ENCODE data around the gene OR52B2. TPM values are rescaled to one million over a fixed set of nuclear protein-coding genes. Genes with fewer than 3 reads are reported as not detected.

The OR52B2 gene
- not detected for polyA plus RNA-seq (ENCODE audit: insufficient read length in 4 of 4)

DNA sequence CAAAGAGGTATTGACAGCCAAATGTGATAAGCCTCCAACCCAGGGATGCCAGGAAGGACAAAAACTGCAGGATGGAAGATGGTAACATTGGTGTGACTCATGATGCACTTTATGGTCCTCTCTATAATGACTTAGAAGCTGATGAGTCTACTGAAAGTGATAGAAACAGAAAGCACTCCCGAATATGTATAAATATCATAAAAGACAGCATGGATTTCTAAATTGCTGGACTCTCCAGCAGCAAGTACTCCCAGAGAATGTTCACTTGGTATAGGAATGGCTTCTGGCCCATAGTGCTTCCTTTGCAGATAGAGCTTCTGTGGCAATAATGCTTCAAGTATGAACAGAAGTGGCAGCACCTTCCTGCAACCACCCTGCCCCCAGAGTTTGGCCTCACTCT is at the start of gene OR52B2:
Gene OR52B2, minus strand, starts transcription at position 101 of the 400 bp plus-strand sequence. Its CDS starts 0 bp downstream, at position 101.
- no peak for DNase-seq (ENCODE audit: low read depth in 4 of 4, low spot score in 2 of 4)

DNA sequence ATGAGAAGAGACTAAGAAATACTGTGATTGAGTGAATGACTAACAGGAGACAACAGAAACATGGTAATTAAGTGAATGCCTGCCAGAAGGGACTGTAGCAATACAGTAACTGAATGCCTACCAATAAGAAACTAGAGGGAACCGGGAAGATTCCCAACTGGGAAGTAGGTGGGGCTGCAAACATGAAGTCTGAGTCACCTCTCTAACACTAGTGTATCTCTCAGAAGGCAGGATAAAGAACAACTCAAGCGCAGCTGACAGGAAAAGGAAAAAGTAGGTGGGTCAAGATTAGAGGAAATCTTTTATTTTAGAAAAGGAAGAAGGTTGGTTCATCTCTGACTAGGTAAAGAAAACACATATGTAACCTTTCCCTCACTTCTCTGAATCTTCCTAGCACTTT is 49.2 kb upstream of the OR52B2 start:
- no peak for DNase-seq (ENCODE audit: low read depth in 4 of 4, low spot score in 2 of 4)

DNA sequence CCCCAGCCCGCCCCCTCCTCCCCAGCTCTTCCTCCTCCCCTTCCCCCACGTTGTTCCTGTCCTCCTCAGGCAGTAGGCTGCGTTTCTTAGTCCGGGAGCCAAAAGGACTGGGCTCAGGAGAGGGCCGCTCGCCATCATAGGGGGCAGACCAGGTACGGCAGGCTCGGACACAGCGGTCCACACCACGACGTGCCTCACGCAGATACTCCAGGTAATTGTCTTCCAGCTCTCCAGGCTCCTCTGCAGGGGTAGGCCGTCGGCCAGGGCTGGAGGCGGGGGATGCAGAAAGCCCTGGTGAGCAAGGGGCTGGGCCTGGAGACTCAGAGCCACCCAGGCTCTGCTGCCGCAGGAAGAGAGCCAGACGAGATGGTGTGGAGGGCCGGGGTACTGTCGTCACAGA is 47.6 kb upstream of the OR52B2 start:
- no peak for DNase-seq (ENCODE audit: low read depth in 4 of 4, low spot score in 2 of 4)

DNA sequence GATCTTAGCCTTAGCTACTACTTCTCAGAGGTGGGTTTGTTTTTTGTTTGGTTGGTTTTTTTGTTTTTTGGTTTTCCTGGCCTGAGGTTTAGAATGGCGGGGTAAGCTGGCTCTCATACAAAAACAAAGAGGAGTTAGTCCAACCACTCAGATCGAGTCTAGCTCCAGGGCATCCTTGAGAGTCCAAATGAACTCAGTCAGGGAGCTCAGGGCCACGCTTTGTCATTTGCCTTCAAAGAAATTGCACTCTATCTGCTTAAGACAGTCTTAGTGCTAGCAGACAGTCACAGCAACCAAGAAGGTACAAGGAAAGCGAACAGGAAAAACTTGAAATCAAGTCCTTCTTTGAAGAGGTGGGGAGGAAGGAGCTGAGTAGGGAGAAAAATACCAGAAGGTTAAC is 46.4 kb upstream of the OR52B2 start:
- no peak for DNase-seq (ENCODE audit: low read depth in 4 of 4, low spot score in 2 of 4)

DNA sequence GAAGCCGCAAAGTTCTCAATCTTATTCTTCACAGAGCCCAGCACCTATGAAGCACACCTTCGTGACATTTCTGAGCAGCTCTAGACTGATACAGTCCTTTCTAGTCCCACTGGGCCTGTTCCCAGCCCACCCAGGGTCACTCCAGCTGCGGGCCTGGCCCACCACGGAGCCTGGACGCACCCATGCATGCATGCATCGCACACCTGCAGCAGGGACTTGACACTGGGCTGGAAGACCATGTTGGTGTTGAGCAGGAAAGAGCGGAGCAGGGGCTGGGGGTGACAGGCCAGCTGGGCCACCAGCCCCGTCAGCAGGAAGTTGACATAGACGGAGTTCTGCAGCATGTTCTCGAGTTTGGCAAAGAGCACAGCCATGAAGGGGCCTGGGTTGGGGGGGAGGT is 44.4 kb upstream of the OR52B2 start:
- no peak for DNase-seq (ENCODE audit: low read depth in 4 of 4, low spot score in 2 of 4)

DNA sequence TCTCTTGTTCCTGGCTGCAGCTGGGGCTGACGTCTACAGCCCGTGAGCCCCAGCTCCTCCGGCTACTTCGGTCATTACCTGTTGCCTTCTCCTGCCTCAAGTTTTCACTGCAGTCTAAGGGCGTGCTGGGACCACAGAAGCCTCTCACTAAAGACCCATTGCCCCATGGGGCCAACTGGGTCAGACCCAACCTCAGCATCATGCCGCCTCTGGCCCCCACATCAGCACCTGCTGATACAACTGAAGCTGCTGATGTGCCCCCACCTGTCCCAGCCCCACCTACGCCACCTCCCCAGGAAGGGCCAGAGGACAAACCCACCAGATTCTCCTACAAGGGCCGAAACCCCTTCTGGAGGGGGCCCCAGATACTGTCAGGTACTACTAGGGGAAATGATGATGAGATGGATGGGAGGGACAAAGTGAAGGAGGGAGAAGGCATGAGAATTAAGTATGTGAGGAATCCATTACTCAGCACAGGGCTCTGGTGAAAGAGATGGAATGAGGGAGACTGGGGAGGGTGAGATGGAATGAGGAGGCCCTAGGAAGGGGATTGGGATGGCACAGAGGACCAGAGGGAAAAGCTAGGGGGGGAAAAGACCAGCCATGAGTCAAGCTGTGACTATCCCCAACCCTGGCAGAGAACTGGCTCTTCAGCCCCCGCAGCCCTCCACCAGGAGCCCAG is 40.3 kb upstream of the OR52B2 start:
- DNase-seq (ENCODE audit: low read depth in 4 of 4, low spot score in 2 of 4), result no peak

DNA sequence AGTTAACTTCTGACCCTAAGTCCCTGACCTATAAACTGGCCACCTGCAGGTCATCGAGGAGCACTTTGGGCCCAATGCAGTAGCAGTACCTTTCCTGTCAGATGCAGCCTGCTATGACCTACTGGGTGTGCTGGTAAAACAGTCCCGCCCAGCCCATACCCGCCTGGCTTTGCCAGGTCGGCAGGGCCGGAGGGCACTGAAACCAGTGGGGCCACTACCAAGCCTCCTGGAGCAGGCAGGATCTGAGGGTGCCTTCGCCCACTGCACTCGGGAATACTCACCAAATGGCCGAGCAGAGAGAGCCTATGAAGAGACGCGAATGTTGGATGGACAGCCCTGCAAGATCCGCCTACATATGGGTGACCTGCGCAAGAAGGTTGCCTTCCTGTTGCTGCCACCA is 39.7 kb upstream of the OR52B2 start:
- no peak for DNase-seq (ENCODE audit: low read depth in 4 of 4, low spot score in 2 of 4)

DNA sequence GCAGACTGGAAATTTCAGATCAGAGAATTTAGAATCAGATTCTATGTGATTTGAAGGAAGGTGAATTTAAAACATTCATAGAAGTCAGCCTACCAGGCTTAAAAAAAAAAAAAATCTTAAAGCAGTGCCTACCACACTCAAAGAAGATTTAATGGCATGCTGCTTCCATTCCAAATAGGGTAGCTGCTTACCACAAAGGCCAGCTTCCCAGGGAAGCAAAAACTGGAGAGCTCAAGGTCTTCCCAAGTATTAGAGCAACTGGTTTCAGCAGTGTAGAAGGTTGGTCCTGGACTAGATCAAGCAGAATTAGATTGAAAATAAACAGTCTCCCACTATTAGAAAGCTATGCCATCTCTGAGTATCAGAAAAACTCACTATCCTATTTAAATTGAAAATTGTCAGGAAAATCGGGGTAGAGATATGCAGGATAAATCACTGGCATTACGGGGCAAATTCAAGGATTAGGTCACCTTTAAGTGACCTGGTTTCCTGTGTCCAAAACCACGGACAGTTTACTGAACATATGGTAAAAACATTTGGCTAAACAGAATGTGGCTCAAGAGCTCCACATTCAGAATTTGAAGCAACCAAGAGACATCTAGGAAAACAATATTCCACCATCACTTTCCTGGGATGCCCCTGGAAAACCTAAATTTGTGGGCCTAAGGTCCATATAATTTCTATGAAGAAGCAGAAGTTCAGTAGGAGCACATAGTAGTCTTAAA is 36.5 kb upstream of the OR52B2 start:
- DNase-seq (ENCODE audit: low read depth in 4 of 4, low spot score in 2 of 4), result no peak

DNA sequence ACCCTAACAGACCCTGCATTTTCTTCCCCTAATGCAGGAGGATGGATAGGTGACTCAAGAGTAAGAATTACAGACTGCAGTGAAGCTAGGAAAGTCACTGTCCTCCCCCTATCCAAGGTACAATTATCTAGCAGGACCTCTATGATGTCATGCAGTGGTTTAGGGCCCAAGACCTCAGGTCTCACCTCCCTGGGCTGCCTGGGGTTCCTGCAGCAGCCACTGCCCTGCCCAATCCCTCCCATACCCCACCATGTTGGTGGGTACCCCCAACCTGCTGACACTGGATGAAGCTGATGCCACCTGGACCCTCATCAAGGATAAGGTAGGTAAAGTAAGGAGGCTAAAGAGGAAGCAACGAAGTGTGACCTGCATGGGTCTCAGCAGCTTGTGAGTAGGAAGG is 35.2 kb upstream of the OR52B2 start, which contains the start of gene C11orf42:
Gene C11orf42, plus strand, starts transcription at position 192 of the 400 bp plus-strand sequence. Its CDS starts 59 bp downstream, at position 251.
- DNase-seq (ENCODE audit: low read depth in 4 of 4, low spot score in 2 of 4), result no peak

DNA sequence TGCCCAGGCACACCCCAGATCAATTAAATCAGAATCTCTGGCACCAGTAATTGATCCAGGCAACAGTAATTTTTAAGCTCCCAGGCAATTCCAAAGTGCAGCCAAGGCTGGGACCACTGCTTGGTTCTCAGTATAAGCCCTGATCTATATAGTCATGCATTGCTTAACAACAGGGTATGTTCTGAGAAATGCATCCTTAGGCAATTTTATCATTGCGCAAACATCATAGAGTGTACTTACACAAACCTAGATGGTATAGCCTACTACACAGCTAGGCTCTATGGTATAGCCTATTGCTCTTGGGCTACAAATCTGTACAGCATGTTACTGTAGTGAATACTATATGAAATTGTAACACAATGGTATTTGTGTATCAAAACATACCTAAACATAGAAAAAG is 34.6 kb upstream of the OR52B2 start:
- DNase-seq (ENCODE audit: low read depth in 4 of 4, low spot score in 2 of 4), result no peak

DNA sequence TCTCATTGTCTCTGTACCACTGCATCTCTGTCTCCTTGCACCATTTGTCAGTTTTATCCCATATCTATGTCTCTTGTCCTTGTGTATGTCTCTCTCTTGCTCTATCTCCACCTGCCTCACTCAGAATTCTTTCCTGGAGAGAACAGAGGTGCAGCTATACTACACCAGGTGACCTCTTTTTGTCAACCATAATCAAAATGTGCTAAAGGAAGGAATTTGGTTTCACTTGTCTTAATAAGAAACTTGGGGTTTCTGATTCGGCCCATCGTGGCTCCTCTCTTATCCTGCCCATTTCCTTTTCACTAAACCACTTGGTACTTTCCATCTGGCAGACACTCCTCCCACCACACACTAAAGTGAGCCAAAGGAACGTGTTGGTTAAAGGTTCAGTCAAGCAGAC is 33.2 kb upstream of the OR52B2 start:
- no peak for DNase-seq (ENCODE audit: low read depth in 4 of 4, low spot score in 2 of 4)

DNA sequence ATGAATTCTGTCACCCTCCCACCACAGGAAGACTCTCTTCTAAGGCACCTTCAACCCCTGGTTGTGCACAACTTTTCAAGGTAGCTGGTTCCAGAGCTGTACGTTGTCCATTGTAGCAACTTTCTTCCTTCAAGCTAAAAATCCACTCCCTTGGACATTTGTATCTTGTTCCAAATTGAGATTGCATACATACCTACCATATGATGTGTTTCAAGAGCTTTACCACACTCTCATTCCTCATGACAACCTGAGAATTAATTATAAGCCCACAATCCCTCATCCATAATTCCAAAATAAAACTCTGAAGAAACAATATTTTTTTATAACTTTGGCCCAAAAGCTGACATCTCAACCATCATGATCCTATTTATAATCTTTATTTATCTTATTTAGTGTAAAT is 31.9 kb upstream of the OR52B2 start:
- no peak for DNase-seq (ENCODE audit: low read depth in 4 of 4, low spot score in 2 of 4)

DNA sequence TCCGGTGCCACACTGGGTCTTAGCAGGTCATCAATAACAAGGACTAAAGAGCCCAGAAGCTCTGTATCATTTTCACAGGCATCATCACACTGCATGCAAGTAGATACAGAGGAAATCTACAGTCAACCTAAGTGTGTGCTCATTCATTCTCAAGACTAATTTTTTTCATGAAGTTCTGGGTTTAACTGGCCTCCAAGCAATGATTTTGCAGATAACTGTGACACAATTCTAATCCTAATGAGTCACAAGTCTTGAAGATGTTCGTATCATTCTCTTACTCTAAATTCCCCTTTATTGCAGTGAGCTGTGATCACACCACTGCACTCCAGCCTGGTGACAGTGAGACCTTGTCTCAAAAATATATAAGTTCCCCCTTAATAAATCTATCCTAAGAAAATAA is 31.4 kb upstream of the OR52B2 start:
- DNase-seq (ENCODE audit: low read depth in 4 of 4, low spot score in 2 of 4), result no peak

DNA sequence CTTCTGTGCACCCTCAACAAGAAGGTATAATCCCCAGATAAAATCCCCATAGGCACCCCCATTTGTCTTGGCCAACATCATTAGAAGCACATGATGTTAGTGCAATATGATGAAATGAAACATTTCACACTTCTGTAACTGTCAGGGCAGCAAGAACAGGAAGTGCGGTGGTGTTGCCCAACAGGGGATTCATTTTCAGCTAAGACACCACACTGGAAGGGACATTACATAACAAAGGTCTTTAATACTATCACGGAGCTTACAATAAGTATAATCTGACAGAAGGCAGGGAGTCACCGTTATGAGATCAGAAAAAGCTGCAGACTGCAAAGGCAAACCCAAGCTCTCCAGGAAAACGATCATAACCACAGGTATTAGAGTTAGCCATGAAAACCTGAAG is 30.8 kb upstream of the OR52B2 start:
- DNase-seq (ENCODE audit: low read depth in 4 of 4, low spot score in 2 of 4), result no peak

DNA sequence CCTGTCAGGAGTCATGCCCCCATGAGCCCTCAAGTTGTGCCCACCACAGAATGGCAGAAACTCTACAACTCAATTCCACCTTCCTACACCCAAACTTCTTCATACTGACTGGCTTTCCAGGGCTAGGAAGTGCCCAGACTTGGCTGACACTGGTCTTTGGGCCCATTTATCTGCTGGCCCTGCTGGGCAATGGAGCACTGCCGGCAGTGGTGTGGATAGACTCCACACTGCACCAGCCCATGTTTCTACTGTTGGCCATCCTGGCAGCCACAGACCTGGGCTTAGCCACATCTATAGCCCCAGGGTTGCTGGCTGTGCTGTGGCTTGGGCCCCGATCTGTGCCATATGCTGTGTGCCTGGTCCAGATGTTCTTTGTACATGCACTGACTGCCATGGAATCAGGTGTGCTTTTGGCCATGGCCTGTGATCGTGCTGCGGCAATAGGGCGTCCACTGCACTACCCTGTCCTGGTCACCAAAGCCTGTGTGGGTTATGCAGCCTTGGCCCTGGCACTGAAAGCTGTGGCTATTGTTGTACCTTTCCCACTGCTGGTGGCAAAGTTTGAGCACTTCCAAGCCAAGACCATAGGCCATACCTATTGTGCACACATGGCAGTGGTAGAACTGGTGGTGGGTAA is 29.2 kb upstream of the OR52B2 start, which contains the start of gene OR52W1:
Gene OR52W1, plus strand, starts transcription at position 51 of the 637 bp plus-strand sequence. Its CDS starts 0 bp downstream, at position 51.
- DNase-seq (ENCODE audit: low read depth in 4 of 4, low spot score in 2 of 4), result no peak

DNA sequence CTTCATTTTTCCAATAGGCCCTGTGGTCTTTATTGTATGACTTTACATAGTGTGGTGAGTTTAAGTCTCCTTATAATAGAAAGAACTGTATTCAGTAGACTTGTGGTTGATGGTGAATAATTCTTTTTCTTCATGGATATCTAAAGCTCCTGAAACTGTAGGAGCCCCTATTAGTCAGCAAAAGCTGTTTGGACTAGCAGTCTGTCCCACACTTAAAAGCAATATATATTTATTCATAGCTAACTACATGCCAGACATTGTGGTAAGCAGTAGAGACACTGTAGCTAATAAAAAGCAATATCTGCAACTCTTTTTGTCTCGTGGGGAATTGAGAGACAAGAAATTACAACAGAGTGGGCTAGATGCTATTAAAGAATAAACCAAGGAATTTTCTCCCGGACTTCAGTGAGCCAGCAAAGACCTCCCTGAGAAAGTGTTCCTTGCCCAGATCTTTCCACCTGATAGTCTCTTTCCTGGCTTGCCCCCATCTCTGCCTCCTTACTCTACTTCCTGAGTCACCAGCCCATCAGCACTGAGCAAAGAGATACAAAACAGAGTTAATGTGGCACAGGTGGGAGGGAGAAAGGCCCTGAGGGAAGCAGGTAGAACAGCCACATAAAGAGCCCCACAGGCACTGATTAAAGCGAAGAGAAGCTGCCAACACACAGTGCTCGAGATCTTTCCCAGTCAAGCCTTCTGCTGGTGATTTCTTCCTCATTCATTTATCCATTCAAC is 27.5 kb upstream of the OR52B2 start:
- no peak for DNase-seq (ENCODE audit: low read depth in 4 of 4, low spot score in 2 of 4)

DNA sequence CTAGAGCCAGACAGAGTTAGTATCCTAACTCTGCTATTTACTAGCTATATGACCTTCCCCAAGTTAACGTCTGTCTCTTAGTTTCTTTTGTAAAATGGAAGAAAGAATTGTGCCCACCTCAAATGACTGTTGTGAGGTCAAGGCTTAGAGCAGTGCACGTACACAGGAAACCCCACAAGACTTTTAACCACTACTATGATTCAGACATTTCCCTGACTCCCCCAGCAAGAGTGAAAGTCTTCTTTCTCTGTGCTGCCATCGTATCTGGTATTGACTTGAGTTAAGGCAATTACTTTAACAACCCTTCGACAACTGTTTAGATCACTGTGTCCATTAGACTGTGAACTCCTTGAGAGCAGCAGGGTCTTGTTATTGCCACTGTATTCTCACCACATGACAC is 26.3 kb upstream of the OR52B2 start:
- no peak for DNase-seq (ENCODE audit: low read depth in 4 of 4, low spot score in 2 of 4)

DNA sequence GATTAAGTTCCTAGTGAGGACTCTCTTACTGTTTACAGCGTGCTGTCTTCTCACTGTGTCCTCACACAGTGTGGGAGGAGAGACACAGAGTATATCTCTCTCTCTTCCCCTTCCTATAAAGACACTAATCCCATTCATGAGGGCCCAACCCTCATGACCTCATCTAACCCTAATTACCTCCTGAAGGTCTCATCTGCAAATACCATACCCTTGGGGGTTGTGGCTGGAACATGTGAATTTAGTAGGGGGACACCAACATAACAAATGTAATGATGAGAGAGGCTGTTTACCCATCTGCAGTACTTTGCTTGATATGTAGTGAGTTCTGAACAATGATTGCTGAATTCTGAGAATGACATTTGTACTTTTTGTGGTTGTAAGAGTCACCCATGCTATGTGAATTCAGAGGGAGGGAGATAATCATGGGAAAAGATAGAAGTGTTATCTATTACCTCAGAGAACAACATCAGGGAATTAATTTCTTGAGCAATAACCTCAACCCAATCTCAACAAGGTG is 24.0 kb upstream of the OR52B2 start:
- DNase-seq (ENCODE audit: low read depth in 4 of 4, low spot score in 2 of 4), result no peak

DNA sequence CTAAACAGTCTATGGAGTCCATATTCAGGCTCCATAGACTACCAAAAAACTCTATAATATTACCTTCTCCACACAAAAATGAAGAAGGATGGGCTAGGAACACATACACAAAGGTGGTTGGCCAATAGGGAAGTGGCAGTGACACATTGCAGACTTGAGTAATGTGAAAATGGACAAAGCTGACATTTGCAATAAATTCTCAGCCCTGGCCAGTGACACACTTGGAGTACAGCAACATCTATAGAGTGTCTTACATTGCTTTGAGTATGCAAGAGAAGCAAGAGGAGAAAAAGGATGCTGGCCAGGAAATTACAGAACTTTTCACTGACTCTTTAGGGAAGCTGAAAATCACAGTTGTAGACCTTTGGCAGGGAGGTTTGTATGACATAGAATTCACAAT is 21.6 kb upstream of the OR52B2 start:
- no peak for DNase-seq (ENCODE audit: low read depth in 4 of 4, low spot score in 2 of 4)

DNA sequence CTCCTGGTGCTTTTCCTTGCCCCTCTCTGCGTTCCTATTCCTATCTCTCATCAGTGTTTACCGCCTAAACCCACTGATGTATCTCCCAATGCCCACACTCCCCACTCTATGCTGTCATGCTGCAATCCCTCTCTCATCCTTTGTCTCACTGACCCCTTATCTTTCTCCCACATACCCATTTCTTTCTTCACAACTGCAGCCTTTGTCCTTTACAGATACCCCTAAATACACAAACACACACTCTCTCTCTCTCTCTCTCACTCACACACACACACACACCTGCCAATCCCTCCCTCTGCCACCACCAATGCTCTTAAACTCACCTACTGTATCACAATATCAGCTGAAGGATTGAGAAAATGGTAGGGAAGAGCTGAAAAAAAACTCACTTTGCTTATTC is 5.3 kb upstream of the OR52B2 start:
- DNase-seq (ENCODE audit: low read depth in 4 of 4, low spot score in 2 of 4), result no peak

All from left renal cortex interstitium (tissue), 4 donors.